ENCODE results near the gene MXRA5.
"Not testable (repeated sequence)": the region's sequence is repeated elsewhere in the genome, so short reads cannot be mapped to it uniquely, and the experiment has no call there.

The MXRA5 gene

GRCh38 chrX:3345281-3346191 is 916 bp downstream of the MXRA5 start:
- no peak for DNase-seq (ENCODE audit: extremely low read depth in 1 of 2, low read depth in 1 of 2)

- DNase-seq (ENCODE audit: extremely low read depth in 1 of 2, low read depth in 1 of 2) = not testable (repeated sequence)
Measured at GRCh38 chrX:3343569-3343968, 2.9 kb downstream of the MXRA5 start.

- no peak for DNase-seq (ENCODE audit: extremely low read depth in 1 of 2, low read depth in 1 of 2)
Measured at GRCh38 chrX:3340016-3340415, 6.4 kb downstream of the MXRA5 start.

DNA sequence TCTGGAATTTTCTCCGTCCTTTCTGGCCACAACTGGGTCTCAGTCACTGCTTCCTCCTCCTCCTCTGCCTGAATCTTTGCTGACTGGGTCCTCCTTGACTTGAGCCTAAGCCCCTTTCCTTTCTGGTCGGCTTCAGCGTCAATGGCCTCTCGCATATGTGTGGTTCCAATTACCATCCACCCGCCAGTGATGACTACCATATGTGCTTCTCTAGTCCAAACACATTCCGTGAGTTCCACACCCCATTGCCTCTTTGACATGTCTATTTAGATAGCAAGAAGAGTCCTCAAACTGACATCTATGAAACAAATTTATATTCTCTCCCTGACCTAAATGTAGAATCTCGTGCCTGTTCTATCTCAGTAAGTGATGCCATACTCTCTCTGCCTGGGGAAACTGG is 19.8 kb downstream of the MXRA5 start:
- DNase-seq (ENCODE audit: extremely low read depth in 1 of 2, low read depth in 1 of 2) = no peak

DNA sequence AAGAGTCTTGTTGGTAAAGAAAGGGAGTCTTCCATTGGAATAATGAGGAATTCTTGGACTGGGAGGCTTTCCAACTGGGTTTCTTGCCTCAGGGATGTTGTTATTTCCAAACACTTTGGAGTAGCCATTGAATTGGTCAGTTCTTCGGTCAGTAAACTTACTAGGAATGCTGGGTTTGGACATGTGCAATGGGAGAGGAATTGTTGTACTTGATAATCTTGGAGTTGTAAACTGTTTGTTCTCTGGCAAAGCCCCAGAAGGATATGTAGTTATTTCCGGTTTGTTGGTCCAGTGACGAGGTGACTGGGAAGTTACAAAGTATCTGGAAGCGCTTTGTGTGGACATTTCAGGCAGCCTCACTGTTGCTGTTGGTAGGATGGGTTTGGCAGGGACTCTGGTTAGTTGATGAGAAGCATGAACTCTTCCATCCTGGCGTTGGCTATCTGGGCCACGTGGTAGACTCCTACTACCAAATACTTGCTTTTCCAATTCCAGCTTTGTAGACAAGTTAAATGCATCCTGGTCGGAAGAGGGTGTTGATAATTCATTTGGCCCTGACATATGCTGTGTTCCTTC is 25.9 kb downstream of the MXRA5 start:
- DNase-seq (ENCODE audit: extremely low read depth in 1 of 2, low read depth in 1 of 2) = no peak

DNA sequence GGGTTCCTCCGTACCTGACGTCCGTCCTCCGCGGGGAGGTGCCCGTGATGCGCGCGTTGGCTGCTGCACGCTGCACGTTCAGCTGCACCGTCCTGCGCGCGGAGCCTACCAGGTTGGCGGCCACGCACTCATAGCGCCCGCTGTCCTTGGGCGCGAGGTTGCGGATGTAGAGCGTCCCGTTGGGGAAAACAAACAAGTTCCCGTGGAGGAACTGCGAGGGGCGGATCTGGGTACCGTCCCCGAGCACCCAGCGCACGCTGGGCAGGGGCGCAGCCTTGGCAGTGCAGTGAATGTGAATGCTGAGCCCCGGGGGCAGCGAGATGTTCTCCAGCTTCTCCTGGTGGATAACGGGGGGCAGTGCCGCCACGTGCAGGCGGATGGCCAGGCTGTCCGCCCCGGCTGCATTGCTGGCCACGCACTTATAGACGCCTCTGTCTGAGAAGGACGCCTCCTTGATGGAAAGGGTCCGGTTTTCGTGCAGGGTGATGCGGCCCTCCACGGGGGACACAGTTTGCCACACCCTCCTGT is 29.2 kb downstream of the MXRA5 start:
- DNase-seq (ENCODE audit: extremely low read depth in 1 of 2, low read depth in 1 of 2) = no peak

DNA sequence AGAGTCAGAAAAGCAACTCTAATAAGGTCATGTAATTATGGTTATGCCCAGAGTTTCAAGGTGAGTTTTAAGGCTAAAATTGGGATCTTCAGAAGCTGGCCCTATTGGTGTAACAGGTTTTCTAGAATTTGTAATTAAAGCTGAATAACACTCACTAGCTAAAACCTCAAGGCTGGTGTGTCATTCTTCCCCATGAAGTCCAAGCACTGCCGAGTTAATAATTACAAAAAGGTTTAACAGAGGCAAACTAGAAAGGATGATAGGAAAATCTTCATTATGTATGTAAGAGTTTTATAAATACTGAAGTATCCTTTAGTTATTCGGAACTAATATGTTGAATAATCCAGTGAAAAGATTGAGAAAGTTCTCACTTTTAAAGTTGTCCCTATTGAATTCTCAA is 34.3 kb downstream of the MXRA5 start:
- no peak for DNase-seq (ENCODE audit: extremely low read depth in 1 of 2, low read depth in 1 of 2)

DNA sequence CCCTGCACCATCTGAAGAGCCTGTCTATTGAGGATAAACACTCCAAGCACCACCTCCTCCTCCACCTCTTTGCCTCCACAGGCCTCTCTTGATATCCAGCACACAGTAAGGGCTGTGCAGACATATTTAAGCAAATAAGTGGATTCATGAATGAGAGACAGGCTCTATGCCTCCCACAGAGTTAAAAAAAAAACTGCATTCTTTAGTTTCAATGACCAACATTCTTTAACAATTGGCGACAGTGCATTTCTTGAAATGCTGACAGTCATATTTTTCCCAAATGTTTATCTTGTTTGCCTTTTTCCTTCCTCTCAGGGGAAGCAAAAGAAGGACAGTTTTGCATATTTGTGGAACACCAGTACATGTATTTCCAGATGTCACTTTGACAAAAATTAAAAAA is 38.6 kb downstream of the MXRA5 start:
- DNase-seq (ENCODE audit: extremely low read depth in 1 of 2, low read depth in 1 of 2) = no peak

DNA sequence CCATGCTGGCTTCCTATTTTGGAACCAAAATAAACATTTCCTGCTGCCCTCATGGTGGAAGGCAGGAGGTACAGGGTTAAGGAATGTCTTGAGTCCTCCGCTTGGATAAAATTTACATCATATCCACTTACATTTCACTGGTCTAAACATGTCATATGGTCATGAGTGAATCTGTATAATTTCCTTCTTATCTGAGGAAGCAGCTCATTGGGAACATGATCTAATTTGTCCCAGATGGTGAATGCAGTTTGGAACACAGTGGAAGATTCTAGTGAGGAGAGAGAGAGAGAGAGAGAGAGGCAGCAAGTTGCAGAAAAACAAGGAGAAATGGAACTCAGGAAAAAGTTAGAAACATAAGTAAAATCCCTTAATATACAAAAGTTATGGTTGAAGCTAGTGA is 46.8 kb downstream of the MXRA5 start:
- no peak for DNase-seq (ENCODE audit: extremely low read depth in 1 of 2, low read depth in 1 of 2)

DNA sequence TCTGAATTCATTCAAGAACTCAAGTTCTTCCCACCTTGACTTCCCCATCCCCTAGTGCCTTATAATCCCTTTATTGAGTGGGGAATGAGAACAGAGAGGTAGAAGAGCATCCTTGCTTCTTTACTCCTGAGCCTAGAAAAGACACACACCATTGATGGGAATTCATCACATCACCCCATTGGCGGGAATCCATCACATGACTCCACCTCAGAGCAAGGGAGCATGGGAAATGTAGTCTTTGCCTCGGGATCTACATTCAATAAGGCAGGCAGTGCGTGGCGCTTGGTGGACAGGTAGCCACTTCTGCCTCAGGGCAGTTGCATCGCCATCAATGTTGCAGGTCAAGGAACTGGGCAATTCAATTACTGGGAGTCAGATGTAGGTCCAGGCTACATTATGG is 50.7 kb downstream of the MXRA5 start:
- no peak for DNase-seq (ENCODE audit: extremely low read depth in 1 of 2, low read depth in 1 of 2)

DNA sequence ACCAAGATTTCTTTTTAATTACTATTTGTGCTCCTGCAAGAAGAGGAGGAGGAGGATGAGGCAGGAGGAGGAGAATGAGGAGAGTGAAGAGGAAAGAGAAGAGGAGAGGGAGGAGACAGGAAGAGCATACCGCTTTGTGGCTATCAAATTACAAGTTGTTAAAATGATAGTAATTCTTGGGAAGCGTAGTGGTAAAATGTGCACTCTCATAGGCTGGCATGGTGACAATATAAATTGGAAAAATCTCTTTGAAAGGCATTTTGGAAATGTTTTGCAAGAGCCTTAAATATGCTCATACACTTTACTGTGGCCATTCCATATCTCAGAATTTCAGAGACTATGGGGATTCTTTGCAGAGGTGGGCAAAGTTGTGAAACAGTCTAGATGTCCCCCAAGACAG is 53.2 kb downstream of the MXRA5 start:
- no peak for DNase-seq (ENCODE audit: extremely low read depth in 1 of 2, low read depth in 1 of 2)

DNA sequence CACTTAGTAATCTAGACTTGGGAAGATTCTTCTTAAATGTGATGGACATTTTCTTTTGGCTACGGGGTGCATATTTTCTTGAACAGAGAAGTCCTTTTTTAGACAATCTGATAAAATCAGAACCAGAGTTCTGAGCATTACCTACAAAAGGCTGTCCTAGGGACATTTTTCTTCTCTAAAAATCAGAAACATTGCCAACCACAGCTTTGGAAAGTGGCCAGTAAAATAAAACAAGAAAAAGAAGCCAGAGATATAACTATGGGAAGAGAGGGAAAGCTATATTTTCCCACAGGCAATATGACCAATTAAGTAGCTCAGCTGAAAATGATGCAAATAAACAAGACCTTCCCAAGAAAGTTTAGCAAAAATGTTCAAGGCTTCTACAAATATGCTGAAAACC is 55.9 kb downstream of the MXRA5 start:
- no peak for DNase-seq (ENCODE audit: extremely low read depth in 1 of 2, low read depth in 1 of 2)

DNA sequence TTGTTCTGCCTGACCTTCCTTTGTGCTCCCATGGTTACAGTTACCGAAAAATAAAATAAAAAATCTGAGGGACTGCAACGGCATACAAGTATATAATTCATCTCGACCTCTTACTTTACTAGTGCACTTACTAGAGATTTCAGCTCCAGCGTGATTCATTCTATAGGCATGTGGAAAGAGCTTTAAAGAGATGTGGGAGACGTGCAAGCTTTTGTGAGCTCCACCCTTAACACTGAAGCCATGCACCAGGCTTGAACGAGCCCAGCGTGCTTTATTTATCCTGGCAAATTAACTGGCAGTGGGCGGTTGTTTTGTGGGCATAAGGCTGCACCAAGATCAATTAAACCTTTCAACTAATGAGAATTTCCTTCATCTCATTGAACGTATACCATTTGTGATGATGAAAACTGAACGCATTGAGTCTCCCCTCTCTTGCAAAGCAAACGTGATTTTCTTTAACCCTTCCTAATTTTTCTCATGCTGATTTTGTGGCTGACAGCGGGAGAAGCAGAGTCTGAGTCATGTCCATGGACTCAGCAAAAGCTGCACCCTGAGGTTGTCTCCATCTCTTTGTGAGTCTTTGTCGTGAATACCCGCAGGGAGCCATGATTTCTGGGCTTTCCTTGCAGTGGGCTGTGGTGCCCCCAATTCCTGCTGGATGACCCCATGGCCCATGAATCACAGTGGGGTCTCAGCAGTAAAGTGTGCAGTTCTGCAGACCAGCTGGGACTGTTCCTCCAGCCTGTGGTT is 60.1 kb downstream of the MXRA5 start:
- DNase-seq (ENCODE audit: extremely low read depth in 1 of 2, low read depth in 1 of 2) = no peak

- DNase-seq (ENCODE audit: extremely low read depth in 1 of 2, low read depth in 1 of 2) = no peak
Measured at GRCh38 chrX:3280706-3281105, 65.7 kb downstream of the MXRA5 start.

GRCh38 chrX:3273668-3274067 is 72.8 kb downstream of the MXRA5 start:
- not testable (repeated sequence) for DNase-seq (ENCODE audit: extremely low read depth in 1 of 2, low read depth in 1 of 2)

DNA sequence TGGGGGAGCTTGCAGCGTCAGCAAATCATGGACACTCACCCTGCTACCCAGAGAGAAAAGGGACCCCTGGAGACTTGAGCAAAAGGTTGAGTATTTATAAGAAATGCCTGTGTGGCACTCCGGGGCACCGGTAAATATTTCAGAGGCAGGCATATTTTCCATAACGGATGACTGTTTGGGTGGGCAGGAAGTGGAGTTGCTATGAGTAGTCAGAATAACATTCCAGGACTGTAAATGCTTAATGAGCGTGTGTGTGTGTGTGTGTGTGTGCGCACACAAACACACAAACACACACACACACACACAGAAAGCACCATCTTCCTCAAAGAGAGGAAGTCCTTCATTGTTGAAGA is 74.6 kb downstream of the MXRA5 start:
- DNase-seq (ENCODE audit: extremely low read depth in 1 of 2, low read depth in 1 of 2) = no peak

DNA sequence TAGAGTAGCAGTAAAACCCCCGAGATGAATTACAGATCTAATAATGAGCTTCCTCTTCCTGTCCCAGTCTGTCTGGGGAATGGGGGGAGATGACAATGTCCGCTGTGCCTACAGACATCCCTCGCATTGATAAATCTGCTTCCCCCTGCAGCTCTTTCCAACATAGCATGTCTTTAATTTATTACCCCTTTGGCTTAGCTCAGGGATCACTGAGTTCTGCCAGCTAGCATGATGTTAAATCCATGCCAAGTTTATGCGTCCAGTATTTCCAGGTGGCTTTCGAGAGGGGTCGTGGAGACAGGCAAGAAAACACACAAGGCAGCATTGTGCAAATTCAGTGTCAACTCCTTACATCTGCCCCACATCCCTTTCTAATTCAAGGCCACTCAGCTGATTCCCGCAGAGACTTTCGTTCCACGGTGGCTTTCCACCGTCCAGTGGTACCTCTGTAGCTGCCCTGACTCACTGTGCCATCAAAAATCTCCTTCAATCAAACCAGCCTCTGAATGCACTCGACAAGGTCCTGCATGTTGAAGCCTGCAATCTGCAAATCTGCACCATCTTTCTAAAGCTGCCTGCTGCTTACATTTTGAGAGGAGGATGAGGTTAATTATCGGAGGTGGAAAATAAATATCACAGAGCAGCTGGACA is 75.1 kb downstream of the MXRA5 start:
- no peak for DNase-seq (ENCODE audit: extremely low read depth in 1 of 2, low read depth in 1 of 2)

DNA sequence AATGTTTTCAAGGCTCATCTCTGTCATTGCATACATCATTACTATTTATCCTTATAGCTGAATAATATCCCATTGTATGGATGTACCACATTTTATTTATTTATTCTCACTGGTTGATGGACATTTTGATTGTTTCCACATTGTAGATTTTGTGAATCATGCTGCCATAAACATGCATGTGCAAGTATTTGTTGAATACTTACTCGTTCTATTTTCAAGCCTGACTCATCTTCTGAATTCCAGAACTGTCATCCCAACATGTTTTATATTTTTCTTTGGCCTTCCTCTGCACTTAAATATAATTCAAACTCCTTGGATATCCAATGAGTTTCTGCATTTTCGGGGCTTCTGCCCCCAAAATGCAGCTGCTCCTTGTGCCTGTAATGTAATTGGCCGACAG is 77.6 kb downstream of the MXRA5 start:
- DNase-seq (ENCODE audit: extremely low read depth in 1 of 2, low read depth in 1 of 2) = no peak

DNA sequence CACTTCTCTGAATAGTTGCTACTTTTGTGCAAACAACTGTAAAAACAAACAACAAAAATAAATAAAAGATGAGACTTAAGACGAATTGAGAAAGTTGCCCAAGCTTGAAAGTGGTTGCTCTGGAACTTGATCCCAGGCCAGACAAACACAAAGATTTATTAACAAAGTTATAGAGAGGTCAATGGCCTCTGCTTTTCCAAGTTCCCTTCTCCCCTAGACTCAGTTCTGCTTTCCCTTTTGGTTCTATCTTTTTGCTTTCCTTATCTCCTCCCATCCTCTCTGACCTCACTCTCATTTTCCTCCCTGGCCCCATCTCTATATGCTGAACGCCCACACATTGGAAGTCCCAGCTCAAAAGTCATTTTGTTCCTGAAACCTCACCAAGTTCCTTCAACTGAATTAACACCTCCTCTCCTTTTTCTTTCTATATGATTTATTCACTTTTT is 82.7 kb downstream of the MXRA5 start:
- DNase-seq (ENCODE audit: extremely low read depth in 1 of 2, low read depth in 1 of 2) = no peak

GRCh38 chrX:3262901-3263300 is 83.6 kb downstream of the MXRA5 start:
- no peak for DNase-seq (ENCODE audit: extremely low read depth in 1 of 2, low read depth in 1 of 2)
